ENCODE results near the gene CAP2. TPM values are rescaled to one million over a fixed set of nuclear protein-coding genes. Genes with fewer than 3 reads are reported as not detected.
A peak's percentile ranks its signal among the peaks of the same experiment; 100 is the strongest.

The CAP2 gene
- total RNA-seq, 1 donor from 2014 or later, result 2.1 TPM

- FAIRE-seq (no peak), DNase-seq (ENCODE audit: low read depth) (no peak)
- Histone ChIP-seq H3K4me3 (ENCODE audit: low read depth, low read length) (no peak overlapping the region), H3K36me3 (ENCODE audit: control insufficient read depth, insufficient read depth, low read length) (no peaks in the 10 kb centered on the region), H3K27me3 (ENCODE audit: control insufficient read depth, insufficient read depth, low read length) (no peaks in the 10 kb centered on the region)
- TF ChIP-seq CTCF (IDR thresholded peaks at IDR 0.05; ENCODE audit: insufficient read depth, low read length, severe bottlenecking), result no peak
These were observed 202.7 kb downstream of the CAP2 start for GRCh38 chr6:17596085-17596484.

GRCh38 chr6:17599877-17600526 is 206.6 kb downstream of the CAP2 start, which contains the start of gene FAM8A1:
FAM8A1 (plus strand) TSS chr6:17600302; CDS start chr6:17600410, 108 bp downstream.
- peak; percentile 67 for TF ChIP-seq CTCF (IDR thresholded peaks at IDR 0.05; ENCODE audit: insufficient read depth, low read length, severe bottlenecking)
- Histone ChIP-seq H3K36me3 (ENCODE audit: control insufficient read depth, insufficient read depth, low read length) (no peaks in the 10 kb centered on the region), H3K27me3 (ENCODE audit: control insufficient read depth, insufficient read depth, low read length) (no peaks in the 10 kb centered on the region), H3K4me3 (ENCODE audit: low read depth, low read length) (peak within 1 kb of the TSS; percentile 88)
- DNase-seq (ENCODE audit: low read depth), result peak; percentile 76
- FAIRE-seq, result no peak

GRCh38 chr6:17600527-17601385 is 207.4 kb downstream of the CAP2 start:
- Histone ChIP-seq H3K4me3 (ENCODE audit: low read depth, low read length) (peak overlapping the region; percentile 88), H3K36me3 (ENCODE audit: control insufficient read depth, insufficient read depth, low read length) (no peaks in the 10 kb centered on the region), H3K27me3 (ENCODE audit: control insufficient read depth, insufficient read depth, low read length) (no peaks in the 10 kb centered on the region)
- DNase-seq (ENCODE audit: low read depth) (peak; percentile 20), FAIRE-seq (no peak)
- TF ChIP-seq CTCF (IDR thresholded peaks at IDR 0.05; ENCODE audit: insufficient read depth, low read length, severe bottlenecking), result peak; percentile 13

GRCh38 chr6:17601386-17601703 is 207.9 kb downstream of the CAP2 start:
- no peaks in the 10 kb centered on the region for H3K27me3 ChIP-seq (ENCODE audit: control insufficient read depth, insufficient read depth, low read length)
- H3K4me3 ChIP-seq (ENCODE audit: low read depth, low read length), result peak overlapping the region; percentile 88
- FAIRE-seq (no peak), DNase-seq (ENCODE audit: low read depth) (no peak)
- no peaks in the 10 kb centered on the region for H3K36me3 ChIP-seq (ENCODE audit: control insufficient read depth, insufficient read depth, low read length)
- no peak for TF ChIP-seq CTCF (IDR thresholded peaks at IDR 0.05; ENCODE audit: insufficient read depth, low read length, severe bottlenecking)

- DNase-seq (ENCODE audit: low read depth) (no peak), FAIRE-seq (no peak)
- Histone ChIP-seq H3K36me3 (ENCODE audit: control insufficient read depth, insufficient read depth, low read length) (no peaks in the 10 kb centered on the region), H3K27me3 (ENCODE audit: control insufficient read depth, insufficient read depth, low read length) (no peaks in the 10 kb centered on the region), H3K4me3 (ENCODE audit: low read depth, low read length) (no peak overlapping the region)
- TF ChIP-seq CTCF (IDR thresholded peaks at IDR 0.05; ENCODE audit: insufficient read depth, low read length, severe bottlenecking), result no peak
These were observed 209.5 kb downstream of the CAP2 start for GRCh38 chr6:17602888-17603287.
